ENCODE results near the gene NUDCD3. TPM values are rescaled to one million over a fixed set of nuclear protein-coding genes. Genes with fewer than 3 reads are reported as not detected.

Gene NUDCD3
- total RNA-seq, result 45.4 TPM

GRCh38 chr7:44490351-44491200 lies at the start of gene NUDCD3:
TSS of gene NUDCD3 (minus strand) at chr7:44490658. CDS start at chr7:44490600, 58 bp downstream.

Small RNA genes lying within 50 kb of the gene (small RNA-seq; reads per million reads assigned to genes)
- not detected for gene RNU6-1097P (ENCODE audit: low replicate concordance)

Other genes starting within 250 kb of the NUDCD3 start
- gene CAMK2B, start 165.1 kb downstream of the NUDCD3 start, total RNA-seq, result 6.1 TPM
- 1.2 TPM for gene NPC1L1, start 50.7 kb upstream of the NUDCD3 start, total RNA-seq
- 52.4 TPM for gene DDX56, start 83.2 kb upstream of the NUDCD3 start, total RNA-seq
- 146 TPM for gene TMED4, start 91.6 kb upstream of the NUDCD3 start, total RNA-seq
- 98.9 TPM for gene OGDH, start 116.0 kb upstream of the NUDCD3 start, total RNA-seq

All from metanephros (tissue), 2 donors.